Fibroblast of pulmonary artery (primary cell): Measurements from ENCODE around the gene SFTPD.

Experiments
- DNase-seq: peaks from one replicate; pipeline ENCODE4 v3.0.0-alpha.2; 2010; ENCODE audit warnings: low read depth
- H3K4me3 ChIP-seq: replicated peaks from 2 replicates; pipeline ENCODE4 v1.5.1; 2011; ENCODE audit warnings: low read depth, mild to moderate bottlenecking, control low read depth, low read length, moderate library complexity
- CTCF ChIP-seq: IDR thresholded peaks from 2 replicates; pipeline ENCODE4 v1.5.1; 2011; ENCODE audit warnings: mild to moderate bottlenecking, control low read depth, low read length, inconsistent platforms; ENCODE audit errors: missing control alignments

SFTPD gene

DNA sequence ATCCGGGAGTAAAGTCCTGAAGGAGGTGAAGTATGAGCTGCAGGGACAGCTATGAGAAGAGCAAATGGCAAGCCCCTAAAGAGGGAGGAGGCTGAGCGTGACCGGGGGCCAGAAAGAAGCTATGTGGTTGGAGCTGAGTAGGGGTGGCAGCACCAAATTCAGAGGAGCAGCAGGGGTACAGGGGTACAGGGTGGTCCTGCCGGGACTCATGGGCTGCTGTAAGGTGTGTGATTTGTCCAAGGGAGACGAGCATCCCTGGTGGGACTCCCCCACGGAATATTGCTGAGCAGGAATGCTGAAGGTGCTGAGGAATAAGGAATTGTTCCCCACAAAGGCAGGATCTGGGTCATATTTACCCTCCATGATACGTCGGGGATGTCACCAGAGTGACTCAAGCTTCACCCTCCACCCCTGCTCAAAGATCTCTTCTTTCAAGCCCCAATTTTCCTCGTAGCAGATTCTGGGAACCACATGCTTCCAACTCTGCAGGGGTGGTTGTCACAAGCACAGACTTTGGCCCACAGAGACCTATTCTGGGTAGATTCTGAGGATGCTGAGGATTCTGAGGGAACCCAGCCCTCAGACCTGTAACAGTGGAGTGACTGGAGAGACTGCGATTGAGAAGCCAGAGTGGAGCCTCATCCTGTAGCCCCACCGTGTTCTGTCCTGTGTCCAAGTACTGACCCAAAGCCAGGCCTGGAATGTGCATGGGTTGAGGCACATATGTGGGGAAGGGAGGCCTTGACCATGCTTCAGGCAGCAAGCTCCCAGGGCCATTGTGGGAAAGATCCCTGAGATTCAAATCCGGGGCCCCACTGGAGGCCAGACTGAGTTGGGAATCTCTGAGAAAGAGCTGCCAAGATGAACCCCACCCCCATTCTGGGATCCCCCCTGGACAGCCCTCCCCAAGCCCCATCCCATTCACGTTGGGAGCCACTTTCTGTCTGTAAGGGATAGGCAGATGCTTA lies 4.2 kb downstream of the SFTPD start:
- DNase-seq: no peak
- no peak overlapping the region for H3K4me3 ChIP-seq
- no peak for TF ChIP-seq CTCF

- TF ChIP-seq CTCF: no peak
- DNase-seq: no peak
- H3K4me3 ChIP-seq: no peak overlapping the region
Observed at GRCh38 chr10:79943871-79944270, 5.0 kb downstream of the SFTPD start.

DNA sequence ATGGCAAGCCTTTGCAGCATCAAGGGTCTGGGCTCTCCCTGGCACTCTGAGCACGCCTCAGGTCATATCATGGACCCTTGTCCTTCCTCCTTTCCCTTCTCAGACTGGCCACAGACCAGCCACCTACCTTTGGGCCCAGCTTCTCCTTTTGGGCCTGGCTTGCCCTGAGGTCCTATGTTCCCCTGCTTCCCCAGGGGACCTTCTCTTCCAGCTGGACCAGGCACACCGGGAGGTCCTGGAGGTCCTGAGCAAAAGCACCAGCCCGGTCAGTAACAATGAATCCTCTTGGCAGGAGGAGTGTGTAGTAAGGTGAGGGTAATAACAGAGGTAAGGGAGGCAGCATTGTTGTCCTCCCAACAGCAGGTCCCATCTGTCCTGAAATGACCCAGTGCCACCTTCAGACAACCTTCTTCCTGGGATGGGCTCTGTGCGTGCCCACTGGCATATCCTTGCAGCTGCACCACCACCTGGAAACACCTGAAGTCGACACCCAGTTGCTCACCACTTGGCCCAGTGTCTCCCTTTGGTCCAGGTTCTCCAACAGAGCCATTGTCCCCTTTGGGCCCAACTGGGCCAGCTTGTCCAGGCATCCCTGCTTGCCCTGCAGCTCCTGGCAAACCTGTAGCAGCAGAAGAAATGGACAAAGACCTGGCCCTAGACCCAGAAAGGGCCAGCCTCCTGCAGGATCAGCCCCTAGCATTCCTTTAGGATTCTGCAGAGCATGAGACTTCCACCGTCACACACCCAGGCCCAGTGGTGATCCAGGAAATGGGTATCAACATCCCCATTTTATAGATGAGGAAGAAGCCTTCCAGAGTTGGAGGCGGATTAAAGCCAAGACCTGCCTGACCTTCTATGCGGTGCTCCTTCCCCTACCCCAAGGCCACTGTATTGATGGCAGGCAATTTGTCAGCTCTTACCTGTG lies 6.4 kb downstream of the SFTPD start:
- no peak overlapping the region for H3K4me3 ChIP-seq
- no peak for TF ChIP-seq CTCF
- DNase-seq: no peak

GRCh38 chr10:79941585-79942210 lies 7.2 kb downstream of the SFTPD start:
- no peak for DNase-seq
- H3K4me3 ChIP-seq: no peak overlapping the region
- no peak for TF ChIP-seq CTCF

- DNase-seq: no peak
Observed at GRCh38 chr10:79941146-79941545, 7.8 kb downstream of the SFTPD start.

More at GRCh38 chr10:79941146-79941545, 7.8 kb downstream of the SFTPD start:
- H3K4me3 ChIP-seq: no peak overlapping the region
- TF ChIP-seq CTCF: no peak
